ENCODE measurements around the gene CDK1.

GRCh38 chr10:60757420-60757895 is 20.8 kb upstream of the CDK1 start:
- TF ChIP-seq CTCF (IDR thresholded peaks at IDR 0.05; ENCODE audit: low read depth, low read length), result no peak
- TF ChIP-seq EZH2phosphoT487 (IDR thresholded peaks at IDR 0.05; ENCODE audit: low read depth), result no peak
